PFSK-1 (cell line): ENCODE results near the gene PADI4.

Experiments
- FOXP2 ChIP-seq: optimal IDR thresholded peaks from 2 replicates; pipeline ENCODE3; 2011; ENCODE audit warnings: borderline replicate concordance, control low read depth, inconsistent platforms; ENCODE audit not compliant: insufficient read depth; ENCODE audit errors: extremely low read length, extremely low read depth
- POLR2AphosphoS5 ChIP-seq: IDR thresholded peaks from 2 replicates; pipeline ENCODE4 v1.6.1; 2012; ENCODE audit warnings: low read depth, mild to moderate bottlenecking, control low read depth, low read length, moderate library complexity
- SIN3A ChIP-seq: IDR thresholded peaks from 2 replicates; pipeline ENCODE4 v1.6.1; 2012; ENCODE audit warnings: mild to moderate bottlenecking, low read length, moderate library complexity, borderline replicate concordance; ENCODE audit not compliant: insufficient read depth
- TAF1 ChIP-seq: IDR thresholded peaks from 2 replicates; pipeline ENCODE4 v1.6.1; 2012; ENCODE audit warnings: low read length, control low read depth, borderline replicate concordance; ENCODE audit not compliant: insufficient read depth
- TF ChIP-seq, protein P1 (sequence below), 2 experiments: IDR thresholded peaks; 2 replicates each; pipeline versions ENCODE4 v1.6.1 to v1.8.0; 2011 to 2012; ENCODE audit warnings: low read depth in 2 of 2, low read length in 2 of 2, control low read depth in 1 of 2, inconsistent platforms in 1 of 2, mild to moderate bottlenecking in 1 of 2, moderate library complexity in 1 of 2; ENCODE audit not compliant: insufficient read depth in 1 of 2

DNA sequence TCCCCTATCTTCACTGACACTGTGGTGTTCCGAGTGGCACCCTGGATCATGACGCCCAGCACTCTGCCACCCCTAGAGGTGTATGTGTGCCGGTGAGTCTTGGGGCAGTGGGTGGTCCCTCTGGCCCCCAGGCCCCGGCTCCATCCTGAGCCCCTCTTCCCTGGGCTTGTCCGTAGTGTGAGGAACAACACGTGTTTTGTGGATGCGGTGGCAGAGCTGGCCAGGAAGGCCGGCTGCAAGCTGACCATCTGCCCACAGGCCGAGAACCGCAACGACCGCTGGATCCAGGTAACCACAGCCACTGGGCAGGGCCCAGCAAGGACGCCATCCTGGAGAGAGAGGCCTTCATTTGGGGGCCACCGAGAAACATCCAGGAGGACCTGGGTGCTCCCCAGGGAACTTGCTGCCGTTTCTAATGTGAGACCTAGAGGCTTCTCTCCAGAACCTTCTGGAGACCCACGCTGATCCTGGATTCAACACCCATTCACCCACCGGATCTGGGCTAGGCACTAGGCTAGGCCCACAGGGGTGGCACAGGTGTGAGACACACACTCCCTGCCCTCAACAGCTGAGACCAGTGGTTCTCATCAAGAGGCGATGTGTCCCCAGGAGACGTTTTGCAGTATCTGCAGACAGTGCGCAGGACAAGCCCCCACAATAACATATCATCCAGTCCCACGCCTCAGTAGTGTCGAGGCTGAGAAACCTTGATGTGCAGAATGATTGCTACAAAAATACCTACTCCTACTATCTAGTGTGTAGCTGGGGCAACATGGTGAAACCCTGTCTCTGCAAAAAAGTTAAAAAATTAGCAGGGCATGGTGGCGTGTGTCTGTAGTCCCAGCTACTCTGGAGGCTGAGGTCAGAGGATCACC, 36.9 kb upstream of the PADI4 start:
- TF ChIP-seq POLR2AphosphoS5, result no peak
- TF ChIP-seq TAF1, result no peak
- TF ChIP-seq, protein P1, sequence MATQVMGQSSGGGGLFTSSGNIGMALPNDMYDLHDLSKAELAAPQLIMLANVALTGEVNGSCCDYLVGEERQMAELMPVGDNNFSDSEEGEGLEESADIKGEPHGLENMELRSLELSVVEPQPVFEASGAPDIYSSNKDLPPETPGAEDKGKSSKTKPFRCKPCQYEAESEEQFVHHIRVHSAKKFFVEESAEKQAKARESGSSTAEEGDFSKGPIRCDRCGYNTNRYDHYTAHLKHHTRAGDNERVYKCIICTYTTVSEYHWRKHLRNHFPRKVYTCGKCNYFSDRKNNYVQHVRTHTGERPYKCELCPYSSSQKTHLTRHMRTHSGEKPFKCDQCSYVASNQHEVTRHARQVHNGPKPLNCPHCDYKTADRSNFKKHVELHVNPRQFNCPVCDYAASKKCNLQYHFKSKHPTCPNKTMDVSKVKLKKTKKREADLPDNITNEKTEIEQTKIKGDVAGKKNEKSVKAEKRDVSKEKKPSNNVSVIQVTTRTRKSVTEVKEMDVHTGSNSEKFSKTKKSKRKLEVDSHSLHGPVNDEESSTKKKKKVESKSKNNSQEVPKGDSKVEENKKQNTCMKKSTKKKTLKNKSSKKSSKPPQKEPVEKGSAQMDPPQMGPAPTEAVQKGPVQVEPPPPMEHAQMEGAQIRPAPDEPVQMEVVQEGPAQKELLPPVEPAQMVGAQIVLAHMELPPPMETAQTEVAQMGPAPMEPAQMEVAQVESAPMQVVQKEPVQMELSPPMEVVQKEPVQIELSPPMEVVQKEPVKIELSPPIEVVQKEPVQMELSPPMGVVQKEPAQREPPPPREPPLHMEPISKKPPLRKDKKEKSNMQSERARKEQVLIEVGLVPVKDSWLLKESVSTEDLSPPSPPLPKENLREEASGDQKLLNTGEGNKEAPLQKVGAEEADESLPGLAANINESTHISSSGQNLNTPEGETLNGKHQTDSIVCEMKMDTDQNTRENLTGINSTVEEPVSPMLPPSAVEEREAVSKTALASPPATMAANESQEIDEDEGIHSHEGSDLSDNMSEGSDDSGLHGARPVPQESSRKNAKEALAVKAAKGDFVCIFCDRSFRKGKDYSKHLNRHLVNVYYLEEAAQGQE (IDR thresholded peaks at IDR 0.05; ENCODE audit: insufficient read depth in 1 of 2, low read depth in 2 of 2, low read length in 2 of 2), result no peak
- TF ChIP-seq SIN3A, result no peak
- no peak for TF ChIP-seq FOXP2
